Stimulated activated CD8-positive, alpha-beta memory T cell treated with anti-CD3 and anti-CD28 coated beads, Interleukin-12 subunit alpha, Interleukin-12 subunit beta, amount 100 ng/mL, for 24 hours (primary cell): ENCODE data around the gene GRPEL1.
"Not testable (repeated sequence)": the region's sequence is repeated elsewhere in the genome, so short reads cannot be mapped to it uniquely, and the experiment has no call there.

ENCODE experiments used
- DNase-seq: peaks from one replicate; pipeline ENCODE4 v3.0.0-alpha.2; 2020; ENCODE audit errors: extremely low read depth

The GRPEL1 gene

GRCh38 chr4:7092026-7092425 lies 24.2 kb upstream of the GRPEL1 start:
- no peak for DNase-seq

GRCh38 chr4:7089213-7089986 lies 21.5 kb upstream of the GRPEL1 start:
- DNase-seq = no peak

GRCh38 chr4:7087036-7087435 lies 19.2 kb upstream of the GRPEL1 start:
- DNase-seq = no peak

- no peak for DNase-seq
Measured at GRCh38 chr4:7086384-7086783, 18.5 kb upstream of the GRPEL1 start.

GRCh38 chr4:7084564-7084961 lies 16.7 kb upstream of the GRPEL1 start:
- not testable (repeated sequence) for DNase-seq

GRCh38 chr4:7083597-7084563 lies 16.0 kb upstream of the GRPEL1 start:
- no peak for DNase-seq

- DNase-seq = not testable (repeated sequence)
Measured at GRCh38 chr4:7079909-7080308, 12.0 kb upstream of the GRPEL1 start.

- not testable (repeated sequence) for DNase-seq
Measured at GRCh38 chr4:7079483-7079882, 11.6 kb upstream of the GRPEL1 start.

GRCh38 chr4:7078025-7078424 lies 10.2 kb upstream of the GRPEL1 start:
- no peak for DNase-seq

- no peak for DNase-seq
Measured at GRCh38 chr4:7077371-7077770, 9.5 kb upstream of the GRPEL1 start.

GRCh38 chr4:7076696-7077082 lies 8.8 kb upstream of the GRPEL1 start:
- no peak for DNase-seq

GRCh38 chr4:7075962-7076695 lies 8.3 kb upstream of the GRPEL1 start:
- no peak for DNase-seq

- DNase-seq = no peak
Measured at GRCh38 chr4:7074426-7074825, 6.6 kb upstream of the GRPEL1 start.

- no peak for DNase-seq
Measured at GRCh38 chr4:7073526-7074390, 5.9 kb upstream of the GRPEL1 start.

- DNase-seq = no peak
Measured at GRCh38 chr4:7073059-7073458, 5.2 kb upstream of the GRPEL1 start.

GRCh38 chr4:7070729-7071511 lies 3.1 kb upstream of the GRPEL1 start:
- peak; percentile 51 for DNase-seq

- DNase-seq = no peak
Measured at GRCh38 chr4:7068883-7069282, 1.0 kb upstream of the GRPEL1 start.

GRCh38 chr4:7068279-7068842 lies 497 bp upstream of the GRPEL1 start:
- DNase-seq = no peak

- DNase-seq = no peak
Measured at GRCh38 chr4:7067126-7067451, 775 bp downstream of the GRPEL1 start.

- no peak for DNase-seq
Measured at GRCh38 chr4:7066493-7066892, 1.4 kb downstream of the GRPEL1 start.
